HepG2 (cell line): ENCODE measurements around the gene GGA1. TPM values are rescaled to one million over a fixed set of nuclear protein-coding genes. Genes with fewer than 3 reads are reported as not detected.

Experiments used
- AFF4 ChIP-seq: sonication (generic); formaldehyde crosslinking; IDR thresholded peaks from 2 replicates; pipeline ENCODE4 v1.4.0; 2020; ENCODE audit warnings: missing genetic modification reagents
- ATF7 ChIP-seq, 2 experiments: fragments of 450-650 bp in 1 of 2; sonication (generic) in 1 of 2; formaldehyde crosslinking in 1 of 2; IDR thresholded peaks; 2 replicates each; pipeline versions ENCODE4 v1.4.0 to v1.6.1; 2016 to 2020; ENCODE audit warnings: antibody characterized with exemption in 1 of 2, mild to moderate bottlenecking in 1 of 2, missing genetic modification reagents in 1 of 2
- CCDC6 ChIP-seq: sonication (generic); formaldehyde crosslinking; IDR thresholded peaks from 2 replicates; pipeline ENCODE4 v1.8.1; 2022; ENCODE audit warnings: mild to moderate bottlenecking, missing genetic modification reagents, moderate library complexity
- NFAT5 ChIP-seq: sonication (generic); formaldehyde crosslinking; IDR thresholded peaks from 2 replicates; pipeline ENCODE4 v1.4.0; 2020; ENCODE audit warnings: missing genetic modification reagents
- NR2F2 ChIP-seq: IDR thresholded peaks from 2 replicates; pipeline ENCODE4 v1.6.1; 2012; ENCODE audit warnings: low read depth, inconsistent platforms, borderline replicate concordance
- ZBTB44 ChIP-seq: sonication (generic); formaldehyde crosslinking; IDR thresholded peaks from 2 replicates; pipeline ENCODE4 v1.4.0; 2020; ENCODE audit warnings: missing genetic modification reagents
- ZNF225 ChIP-seq: sonication (generic); formaldehyde crosslinking; IDR thresholded peaks from 2 replicates; pipeline ENCODE4 v1.4.0; 2020; ENCODE audit warnings: mild to moderate bottlenecking, missing genetic modification reagents
- ZNF484 ChIP-seq: sonication (generic); formaldehyde crosslinking; IDR thresholded peaks from 2 replicates; pipeline ENCODE4 v1.5.1; 2020; ENCODE audit warnings: mild to moderate bottlenecking, low read depth, missing genetic modification reagents, borderline replicate concordance
- ZNF816 ChIP-seq: sonication (generic); formaldehyde crosslinking; IDR thresholded peaks from 2 replicates; pipeline ENCODE4 v1.8.0; 2022; ENCODE audit warnings: missing genetic modification reagents, mild to moderate bottlenecking, borderline replicate concordance
- ZUFSP ChIP-seq: sonication (generic); formaldehyde crosslinking; IDR thresholded peaks from 2 replicates; pipeline ENCODE4 v1.9.0; 2021; ENCODE audit warnings: missing genetic modification reagents, mild to moderate bottlenecking, borderline replicate concordance
- polyA plus RNA-seq, 8 experiments: library from polyadenylated mRNA; depleted of rRNA in 3 of 8; stranded (reverse) in 7 of 8; unstranded in 1 of 8; fragments of >200 nt; fragmentation: Illumina TruSeq in 4 of 8; extraction: Trizol in 4 of 8; gene quantifications; 2 replicates each; pipeline versions ENCODE4 v1.2.1 to v1.2.3, GENCODE V29; 2011 to 2016; ENCODE audit warnings: low read depth in 4 of 8, missing spikeins in 1 of 8, mixed read lengths in 1 of 8; ENCODE audit not compliant: insufficient read depth in 1 of 8
- total RNA-seq, 5 experiments: library from RNA; depleted of rRNA; stranded (reverse); fragments of >200 nt; fragmentation: Illumina TruSeq; extraction: Trizol; gene quantifications; 2 replicates each; pipeline ENCODE4 v1.2.3, GENCODE V29; 2016; ENCODE audit warnings: low read depth in 1 of 5

The GGA1 gene
- total and polyA plus RNA-seq, 2 of the 13 experiments (the other 11 are each of a cell fraction or from before 2014, with no cell fraction given) = 29.1 to 87.2 TPM

- TF ChIP-seq ZBTB44 (CRISPR knock-in tag) = 0 out of 2 replicates have a peak, but pooled peaks have one; percentile 11
- no peak for TF ChIP-seq ATF7 (IDR thresholded peaks at IDR 0.05)
- TF ChIP-seq ATF7 (CRISPR knock-in tag; IDR thresholded peaks at IDR 0.05) = no peak
- peak; percentile 51; the same call in 1 of the 2 replicates for TF ChIP-seq CCDC6
- no peak for TF ChIP-seq AFF4 (CRISPR knock-in tag)
- TF ChIP-seq ZNF484 = no peak
- TF ChIP-seq NR2F2 = peak; percentile 24; the same call in 1 of the 2 replicates
- no peak for TF ChIP-seq ZNF816 (CRISPR knock-in tag)
- 0 out of 2 replicates have a peak, but pooled peaks have one; percentile 27 for TF ChIP-seq ZNF225
- TF ChIP-seq NFAT5 (CRISPR knock-in tag) = no peak
- TF ChIP-seq ZUFSP (CRISPR knock-in tag) = no peak
These were observed 25.2 kb downstream of the GGA1 start (continued) for GRCh38 chr22:37633625-37634416.
